ENCODE measurements around the gene OR2L8.

DNA sequence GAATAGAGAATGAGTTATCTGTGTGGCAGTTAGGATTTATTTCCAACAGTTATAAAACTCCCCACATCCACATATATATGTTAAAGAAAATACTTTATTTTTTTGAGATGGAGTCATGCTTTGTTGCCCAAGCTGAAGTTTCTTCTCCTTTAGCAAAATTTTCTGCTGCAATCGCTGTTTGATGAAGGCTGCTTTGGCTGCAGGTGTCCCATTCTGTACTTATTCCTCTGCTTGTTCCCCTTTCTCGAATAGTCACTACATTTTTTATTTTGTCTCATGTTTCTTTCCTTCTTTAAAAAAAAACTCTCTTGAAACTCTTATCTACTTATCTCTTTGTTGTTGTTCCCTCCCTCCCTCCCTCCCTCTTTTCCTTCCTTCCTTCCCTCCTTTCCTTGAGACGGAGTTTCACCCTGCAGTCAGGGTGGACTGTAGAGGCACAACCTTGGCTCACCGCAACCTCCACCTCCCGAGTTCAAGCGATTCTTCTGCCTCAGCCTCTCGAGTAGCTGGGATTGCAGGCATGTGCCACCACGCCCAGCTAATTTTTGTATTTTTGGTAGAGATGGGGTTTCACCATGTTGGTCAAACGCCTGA, 42.7 kb upstream of the OR2L8 start:
- TF ChIP-seq, protein P1, sequence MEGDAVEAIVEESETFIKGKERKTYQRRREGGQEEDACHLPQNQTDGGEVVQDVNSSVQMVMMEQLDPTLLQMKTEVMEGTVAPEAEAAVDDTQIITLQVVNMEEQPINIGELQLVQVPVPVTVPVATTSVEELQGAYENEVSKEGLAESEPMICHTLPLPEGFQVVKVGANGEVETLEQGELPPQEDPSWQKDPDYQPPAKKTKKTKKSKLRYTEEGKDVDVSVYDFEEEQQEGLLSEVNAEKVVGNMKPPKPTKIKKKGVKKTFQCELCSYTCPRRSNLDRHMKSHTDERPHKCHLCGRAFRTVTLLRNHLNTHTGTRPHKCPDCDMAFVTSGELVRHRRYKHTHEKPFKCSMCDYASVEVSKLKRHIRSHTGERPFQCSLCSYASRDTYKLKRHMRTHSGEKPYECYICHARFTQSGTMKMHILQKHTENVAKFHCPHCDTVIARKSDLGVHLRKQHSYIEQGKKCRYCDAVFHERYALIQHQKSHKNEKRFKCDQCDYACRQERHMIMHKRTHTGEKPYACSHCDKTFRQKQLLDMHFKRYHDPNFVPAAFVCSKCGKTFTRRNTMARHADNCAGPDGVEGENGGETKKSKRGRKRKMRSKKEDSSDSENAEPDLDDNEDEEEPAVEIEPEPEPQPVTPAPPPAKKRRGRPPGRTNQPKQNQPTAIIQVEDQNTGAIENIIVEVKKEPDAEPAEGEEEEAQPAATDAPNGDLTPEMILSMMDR (IDR thresholded peaks at IDR 0.05; ENCODE audit: low read length), result no peak
- TF ChIP-seq EZH2phosphoT487 (IDR thresholded peaks at IDR 0.05; ENCODE audit: low read length) (no peak), EZH2 (optimal IDR thresholded peaks at IDR 0.05; ENCODE audit: low read depth, low read length) (no peak)

All from MM.1S (cell line).